OCI-LY1 (cell line): ENCODE data around the gene SORBS1.

Experiments
- H2AFZ ChIP-seq: fragments of 200-600 bp; sonication (generic), shearing (Covaris generic); 2 replicates; pipeline ENCODE4 v1.6.0; 2014; ENCODE audit warnings: antibody characterized with exemption, mild to moderate bottlenecking, low read length
- H3F3A ChIP-seq: fragments of 200-600 bp; sonication (generic), shearing (Covaris generic); 2 replicates; pipeline ENCODE4 v1.6.0; 2014; ENCODE audit warnings: mild to moderate bottlenecking, antibody characterized with exemption, low read length, moderate library complexity; ENCODE audit not compliant: insufficient read depth
- H3K27ac ChIP-seq: fragments of 200-600 bp; sonication (generic); 2 replicates; pipeline ENCODE4 v1.5.1; 2014; ENCODE audit warnings: low read length, mixed run types, mild to moderate bottlenecking, low read depth; ENCODE audit not compliant: poor library complexity, severe bottlenecking
- H3K27me3 ChIP-seq: fragments of 200-600 bp; sonication (generic); 2 replicates; pipeline ENCODE4 v1.6.0; 2014; ENCODE audit warnings: antibody characterized with exemption, mild to moderate bottlenecking, low read length, moderate library complexity; ENCODE audit not compliant: insufficient read depth
- H3K36me3 ChIP-seq: fragments of 200-600 bp; sonication (generic); 2 replicates; pipeline ENCODE4 v1.6.1; 2014; ENCODE audit warnings: mild to moderate bottlenecking, antibody characterized with exemption, low read length, moderate library complexity, mixed read lengths; ENCODE audit not compliant: insufficient read depth
- H3K4me1 ChIP-seq: fragments of 200-600 bp; sonication (generic); 2 replicates; pipeline ENCODE4 v1.5.1; 2014; ENCODE audit warnings: mild to moderate bottlenecking, low read length, moderate library complexity; ENCODE audit not compliant: insufficient read depth, severe bottlenecking
- H3K4me2 ChIP-seq: fragments of 200-600 bp; sonication (generic), shearing (Covaris generic); 2 replicates; pipeline ENCODE4 v1.6.1; 2014; ENCODE audit warnings: low read length
- H3K4me3 ChIP-seq: fragments of 200-600 bp; sonication (generic); 2 replicates; pipeline ENCODE4 v1.5.1; 2014; ENCODE audit warnings: low read length, low read depth, mild to moderate bottlenecking, mixed read lengths; ENCODE audit not compliant: poor library complexity, severe bottlenecking
- H3K79me2 ChIP-seq: fragments of 200-600 bp; shearing (Covaris generic); 2 replicates; pipeline ENCODE4 v1.6.1; 2016; ENCODE audit warnings: mixed run types, low read length, mixed read lengths; ENCODE audit not compliant: insufficient read depth
- H3K9ac ChIP-seq: fragments of 200-600 bp; sonication (generic), shearing (Covaris generic); 2 replicates; pipeline ENCODE4 v1.6.1; 2014; ENCODE audit warnings: mild to moderate bottlenecking, low read length, mixed read lengths
- H3K9me2 ChIP-seq: fragments of 200-600 bp; sonication (generic), shearing (Covaris generic); 2 replicates; pipeline ENCODE4 v1.6.1; 2014; ENCODE audit warnings: low read depth, mild to moderate bottlenecking, low read length, mixed read lengths
- H3K9me3 ChIP-seq: fragments of 200-600 bp; shearing (Covaris generic); 2 replicates; pipeline ENCODE4 v1.6.1; 2014; ENCODE audit warnings: low read length, mixed read lengths
- H4K20me1 ChIP-seq: fragments of 200-600 bp; sonication (generic), shearing (Covaris generic); 2 replicates; pipeline ENCODE4 v1.6.0; 2016; ENCODE audit warnings: mild to moderate bottlenecking, low read length; ENCODE audit not compliant: insufficient read depth
- CTCF ChIP-seq: fragments of 200-600 bp; sonication (generic), shearing (Covaris generic); IDR thresholded peaks from 2 replicates; pipeline ENCODE4 v1.5.1; 2017; ENCODE audit warnings: mild to moderate bottlenecking, antibody characterized with exemption, low read length, moderate library complexity, mixed read lengths
- EZH2 ChIP-seq: fragments of 200-600 bp; sonication (generic), shearing (Covaris generic); IDR thresholded peaks from 2 replicates; pipeline ENCODE4 v1.8.0; 2017; ENCODE audit warnings: borderline replicate concordance, mixed run types, mild to moderate bottlenecking, antibody characterized with exemption, low read length, moderate library complexity, mixed read lengths

Gene SORBS1

DNA sequence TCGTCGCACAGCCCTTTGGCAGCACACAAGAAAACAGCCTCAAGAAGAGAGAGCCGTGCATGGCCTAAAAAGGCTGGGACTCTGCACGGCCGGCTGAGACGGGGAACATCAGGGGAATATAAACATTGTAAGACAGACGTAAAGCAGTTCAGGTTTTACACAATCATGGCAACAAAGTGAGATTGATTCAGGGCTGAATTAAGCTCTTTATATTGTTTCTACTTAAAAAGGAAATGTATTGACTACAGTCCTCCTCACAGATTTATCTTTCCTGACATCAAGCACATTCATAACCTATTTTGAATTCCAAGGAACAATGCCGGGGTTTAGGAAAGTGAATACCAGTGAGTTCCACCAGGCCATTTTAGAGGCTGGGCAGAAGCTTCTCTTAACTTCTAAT lies 25.2 kb downstream of the SORBS1 start:
- no peaks in the 10 kb centered on the region for H3K4me1 ChIP-seq

GRCh38 chr10:95535526-95535925 lies 25.6 kb downstream of the SORBS1 start:
- Histone ChIP-seq H3K27ac (no peak overlapping the region), H3K4me3 (no peak overlapping the region), H3K9ac (no peak overlapping the region), H3K36me3 (no peaks in the 10 kb centered on the region), H3K4me2 (no peak overlapping the region), H3K4me1 (no peaks in the 10 kb centered on the region), H3K9me3 (no peaks in the 10 kb centered on the region), H3K9me2 (no peaks in the 10 kb centered on the region), H2AFZ (no peak overlapping the region), H3F3A (no peaks in the 10 kb centered on the region), H4K20me1 (no peaks in the 10 kb centered on the region), H3K27me3 (no peaks in the 10 kb centered on the region), H3K79me2 (no peaks in the 10 kb centered on the region)
- TF ChIP-seq EZH2: no peak
- TF ChIP-seq CTCF: no peak

More for the DNA sequence above, 25.2 kb downstream of the SORBS1 start:
- no peaks in the 10 kb centered on the region for H3K79me2 ChIP-seq
- H3K27ac ChIP-seq: no peak overlapping the region
- H3K36me3 ChIP-seq: no peaks in the 10 kb centered on the region
- H2AFZ ChIP-seq: no peak overlapping the region
- H3K4me3 ChIP-seq: no peak overlapping the region
- no peak for TF ChIP-seq CTCF
- no peak for TF ChIP-seq EZH2
- no peaks in the 10 kb centered on the region for H3K27me3 ChIP-seq
- no peak overlapping the region for H3K9ac ChIP-seq
- H3K9me3 ChIP-seq: no peaks in the 10 kb centered on the region
- H4K20me1 ChIP-seq: no peaks in the 10 kb centered on the region
- no peaks in the 10 kb centered on the region for H3F3A ChIP-seq
- H3K4me2 ChIP-seq: no peak overlapping the region
- no peaks in the 10 kb centered on the region for H3K9me2 ChIP-seq

GRCh38 chr10:95533590-95533989 lies 27.6 kb downstream of the SORBS1 start:
- no peaks in the 10 kb centered on the region for H3K36me3 ChIP-seq
- no peak for TF ChIP-seq CTCF
- no peak for TF ChIP-seq EZH2
- H3K4me3 ChIP-seq: no peak overlapping the region
- H3K79me2 ChIP-seq: no peaks in the 10 kb centered on the region
- no peaks in the 10 kb centered on the region for H3K4me1 ChIP-seq
- no peaks in the 10 kb centered on the region for H3K9me2 ChIP-seq
- H3F3A ChIP-seq: no peaks in the 10 kb centered on the region
- no peak overlapping the region for H3K27ac ChIP-seq
- H3K9ac ChIP-seq: no peak overlapping the region
- H4K20me1 ChIP-seq: no peaks in the 10 kb centered on the region
- H3K9me3 ChIP-seq: no peaks in the 10 kb centered on the region
- no peak overlapping the region for H2AFZ ChIP-seq
- H3K27me3 ChIP-seq: no peaks in the 10 kb centered on the region
- H3K4me2 ChIP-seq: no peak overlapping the region
